ENCODE measurements around the gene PARD6G. TPM values are rescaled to one million over a fixed set of nuclear protein-coding genes. Genes with fewer than 3 reads are reported as not detected.
A peak's percentile ranks its signal among the peaks of the same experiment; 100 is the strongest.
"Not testable (repeated sequence)": the region's sequence is repeated elsewhere in the genome, so short reads cannot be mapped to it uniquely, and the experiment has no call there.

Gene PARD6G
- total RNA-seq, 4 donors from 2014 or later, result 0.40 to 3.3 (median 1.3) TPM

DNA sequence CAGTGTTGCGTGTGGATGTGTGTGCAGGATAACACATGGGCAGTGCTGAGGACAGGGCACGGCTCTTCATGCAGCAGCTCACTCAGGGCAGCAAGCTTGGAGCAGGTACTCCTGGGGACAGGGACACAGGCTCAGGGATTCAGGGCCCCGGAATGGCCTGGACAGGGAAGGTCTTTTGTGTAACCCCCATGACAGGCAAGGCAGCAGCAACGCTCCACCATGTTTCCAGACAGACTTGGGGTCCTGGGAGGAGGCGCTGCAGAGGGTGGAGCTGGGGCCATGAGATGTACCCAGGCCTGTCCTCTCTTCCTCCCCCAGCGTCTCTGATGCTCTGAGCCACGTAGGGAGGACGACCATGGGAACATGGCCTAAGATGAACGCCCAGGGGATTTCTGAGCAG lies 80.0 kb downstream of the PARD6G start:
- Histone ChIP-seq H3K4me1 (peaks cover 0 to 8% (median 0%) of the 10 kb centered on the region in 4 donors), H3K27ac (no peak overlapping the region), H3K9me3 (no peaks in the 10 kb centered on the region), H3K4me3 (no peak overlapping the region), H3K36me3 (no peaks in the 10 kb centered on the region), H3K27me3 (no peaks in the 10 kb centered on the region)
- intact Hi-C loops (cut with DNase I; ENCODE audit: low total_unique reads) (no loop called here), in situ Hi-C loops (cut with MboI; ENCODE audit: low pct_ligation_motif_present in 1 of 4, low pct_unique_long_range_greater_than_20kb in 1 of 4, low sequenced_read_pairs in 3 of 4) (no loop called here)
- no peak for TF ChIP-seq POLR2A (IDR thresholded peaks at IDR 0.05)
- TF ChIP-seq, protein P1, sequence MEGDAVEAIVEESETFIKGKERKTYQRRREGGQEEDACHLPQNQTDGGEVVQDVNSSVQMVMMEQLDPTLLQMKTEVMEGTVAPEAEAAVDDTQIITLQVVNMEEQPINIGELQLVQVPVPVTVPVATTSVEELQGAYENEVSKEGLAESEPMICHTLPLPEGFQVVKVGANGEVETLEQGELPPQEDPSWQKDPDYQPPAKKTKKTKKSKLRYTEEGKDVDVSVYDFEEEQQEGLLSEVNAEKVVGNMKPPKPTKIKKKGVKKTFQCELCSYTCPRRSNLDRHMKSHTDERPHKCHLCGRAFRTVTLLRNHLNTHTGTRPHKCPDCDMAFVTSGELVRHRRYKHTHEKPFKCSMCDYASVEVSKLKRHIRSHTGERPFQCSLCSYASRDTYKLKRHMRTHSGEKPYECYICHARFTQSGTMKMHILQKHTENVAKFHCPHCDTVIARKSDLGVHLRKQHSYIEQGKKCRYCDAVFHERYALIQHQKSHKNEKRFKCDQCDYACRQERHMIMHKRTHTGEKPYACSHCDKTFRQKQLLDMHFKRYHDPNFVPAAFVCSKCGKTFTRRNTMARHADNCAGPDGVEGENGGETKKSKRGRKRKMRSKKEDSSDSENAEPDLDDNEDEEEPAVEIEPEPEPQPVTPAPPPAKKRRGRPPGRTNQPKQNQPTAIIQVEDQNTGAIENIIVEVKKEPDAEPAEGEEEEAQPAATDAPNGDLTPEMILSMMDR (IDR thresholded peaks at IDR 0.05), result no peak
- no peak for TF ChIP-seq EP300 (IDR thresholded peaks at IDR 0.05; ENCODE audit: low read depth)
- TF ChIP-seq POLR2AphosphoS5 (IDR thresholded peaks at IDR 0.05), result no peak
- DNase-seq, result peak; percentile 4
- WGBS, 2 donors (ENCODE audit: low coverage in 1 of 2), result 60 to 88% methylated on average over 1 to 9 of the region's 9 CpGs

DNA sequence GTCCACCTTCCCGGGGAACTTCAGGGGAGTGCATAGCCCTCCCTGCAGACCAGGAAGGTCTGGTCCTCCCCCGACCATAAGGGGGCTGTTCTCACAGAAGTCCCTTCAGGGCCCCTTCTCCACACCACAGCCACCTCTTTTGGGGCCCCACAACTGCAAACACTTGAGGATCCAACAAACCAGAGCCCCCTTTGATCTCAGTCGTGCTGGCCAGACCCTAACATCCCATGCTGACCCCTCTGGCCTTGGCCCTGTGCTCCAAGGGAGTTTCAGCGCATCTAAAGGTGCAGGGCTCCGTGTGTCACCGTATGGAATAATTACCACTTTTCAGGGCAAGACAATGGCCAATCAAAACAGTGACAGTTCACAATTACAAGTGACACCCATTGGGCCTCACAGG lies 80.6 kb downstream of the PARD6G start:
- H3K27me3 ChIP-seq, result no peaks in the 10 kb centered on the region
- H3K36me3 ChIP-seq, result no peaks in the 10 kb centered on the region
- H3K27ac ChIP-seq, result no peak overlapping the region
- TF ChIP-seq EP300 (IDR thresholded peaks at IDR 0.05; ENCODE audit: low read depth) (no peak), POLR2AphosphoS5 (IDR thresholded peaks at IDR 0.05) (no peak), POLR2A (IDR thresholded peaks at IDR 0.05) (no peak)
- TF ChIP-seq, protein P1 (IDR thresholded peaks at IDR 0.05), result no peak
- in situ Hi-C loops (cut with MboI; ENCODE audit: low pct_ligation_motif_present in 1 of 4, low pct_unique_long_range_greater_than_20kb in 1 of 4, low sequenced_read_pairs in 3 of 4) (no loop called here), intact Hi-C loops (cut with DNase I; ENCODE audit: low total_unique reads) (no loop called here)
- no peak overlapping the region for H3K4me3 ChIP-seq
- WGBS, 2 donors (ENCODE audit: low coverage in 1 of 2), result 81% methylated on average over 6 of the region's 6 CpGs; no CpG with 5 or more reads in 1 of the 2 donors
- peak; percentile 2 for DNase-seq
- H3K4me1 ChIP-seq, result peaks cover 0 to 8% (median 0%) of the 10 kb centered on the region in 4 donors
- no peaks in the 10 kb centered on the region for H3K9me3 ChIP-seq

DNA sequence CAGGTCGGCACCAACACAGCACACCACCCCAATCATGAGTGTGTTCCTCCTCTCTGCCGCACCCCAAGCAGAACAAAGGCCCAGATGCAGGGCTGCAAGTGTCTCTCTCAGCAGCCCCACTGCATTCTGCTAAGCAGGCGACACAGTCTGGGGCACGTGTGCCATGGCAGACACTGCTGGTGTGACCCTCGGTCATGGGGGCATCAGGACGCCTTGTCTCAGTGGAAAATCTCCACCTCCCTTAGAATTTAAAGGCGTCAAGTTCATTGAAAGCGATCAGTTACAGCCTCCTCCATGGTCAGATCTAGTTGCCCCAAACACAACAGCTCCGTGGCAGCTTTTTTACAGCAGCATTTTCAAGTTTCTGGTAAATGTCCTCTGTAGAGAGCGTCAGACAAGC lies 81.1 kb downstream of the PARD6G start:
- no peaks in the 10 kb centered on the region for H3K27me3 ChIP-seq
- DNase-seq, result no peak
- no peak overlapping the region for H3K4me3 ChIP-seq
- in situ Hi-C loops (cut with MboI; ENCODE audit: low pct_ligation_motif_present in 1 of 4, low pct_unique_long_range_greater_than_20kb in 1 of 4, low sequenced_read_pairs in 3 of 4) (no loop called here), intact Hi-C loops (cut with DNase I; ENCODE audit: low total_unique reads) (no loop called here)
- no peaks in the 10 kb centered on the region for H3K9me3 ChIP-seq
- H3K4me1 ChIP-seq, result peaks cover 0 to 6% (median 0%) of the 10 kb centered on the region in 4 donors
- no peak for TF ChIP-seq POLR2A (IDR thresholded peaks at IDR 0.05)
- TF ChIP-seq EP300 (IDR thresholded peaks at IDR 0.05; ENCODE audit: low read depth), result no peak
- TF ChIP-seq, protein P1 (IDR thresholded peaks at IDR 0.05), result no peak
- TF ChIP-seq POLR2AphosphoS5 (IDR thresholded peaks at IDR 0.05), result no peak
- H3K36me3 ChIP-seq, result no peaks in the 10 kb centered on the region
- WGBS, 2 donors (ENCODE audit: low coverage in 1 of 2), result 92% methylated on average over 10 of the region's 10 CpGs; no CpG with 5 or more reads in 1 of the 2 donors
- no peak overlapping the region for H3K27ac ChIP-seq

DNA sequence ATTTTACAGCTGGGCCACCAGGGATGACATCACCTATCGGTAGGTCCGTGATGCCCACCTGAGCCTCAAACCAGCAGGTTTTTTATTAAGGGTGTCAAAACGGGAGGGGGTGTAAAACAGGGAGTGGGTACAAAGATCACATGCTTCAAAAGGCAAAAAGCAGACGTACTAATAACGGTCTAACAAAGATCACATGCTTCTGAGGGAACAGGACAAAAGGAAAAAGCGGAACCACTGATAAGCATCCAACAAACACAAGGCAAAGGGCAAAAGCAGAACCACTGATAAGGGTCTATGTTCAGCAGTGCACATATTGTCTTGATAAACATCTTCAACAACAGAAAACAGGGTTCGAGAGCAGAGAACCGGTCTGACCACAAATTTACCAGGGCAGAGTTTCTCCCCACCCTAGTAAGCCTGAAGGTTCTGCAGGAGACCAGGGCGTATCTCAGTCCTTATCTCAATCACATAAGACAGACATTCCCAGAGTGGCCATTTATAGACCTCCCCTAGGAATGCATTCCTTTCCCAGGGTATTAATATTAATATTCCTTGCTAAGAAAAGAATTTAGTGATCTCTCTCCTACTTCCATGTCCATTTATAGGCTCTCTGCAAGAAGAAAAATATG lies 82.5 kb downstream of the PARD6G start:
- 85 to 89% methylated on average over 9 of the region's 9 CpGs for WGBS, 2 donors (ENCODE audit: low coverage in 1 of 2)

DNA sequence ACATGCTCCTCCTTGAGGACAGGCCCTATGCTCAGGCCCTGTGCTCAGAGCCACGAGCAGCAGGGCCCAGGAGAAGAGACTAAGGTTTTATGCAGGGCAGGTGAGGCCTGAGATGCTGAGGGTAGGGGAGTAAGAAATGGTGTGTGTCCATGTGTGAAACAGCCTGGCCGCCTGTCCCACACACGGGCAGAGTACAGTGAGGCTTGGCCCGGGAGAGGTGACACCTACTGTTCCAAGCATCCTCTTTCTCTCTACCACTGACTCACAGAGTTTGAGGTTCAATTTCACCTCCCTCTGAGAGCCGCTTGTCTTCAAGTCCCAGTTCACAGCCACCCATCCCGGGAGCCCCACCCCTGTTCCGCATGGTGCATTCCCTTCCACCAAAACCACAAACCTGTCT lies 84.1 kb downstream of the PARD6G start:
- DNase-seq, result no peak
- in situ Hi-C loops (cut with MboI; ENCODE audit: low pct_ligation_motif_present in 1 of 4, low pct_unique_long_range_greater_than_20kb in 1 of 4, low sequenced_read_pairs in 3 of 4), result no loop called here
- H3K27ac ChIP-seq, result no peak overlapping the region
- no peak overlapping the region for H3K4me3 ChIP-seq
- H3K27me3 ChIP-seq, result no peaks in the 10 kb centered on the region
- WGBS, 2 donors (ENCODE audit: low coverage in 1 of 2), result 90% methylated on average over 7 of the region's 7 CpGs; no CpG with 5 or more reads in 1 of the 2 donors
- H3K36me3 ChIP-seq, result no peaks in the 10 kb centered on the region
- TF ChIP-seq, protein P1 (IDR thresholded peaks at IDR 0.05), result no peak
- TF ChIP-seq POLR2A (IDR thresholded peaks at IDR 0.05) (no peak), EP300 (IDR thresholded peaks at IDR 0.05; ENCODE audit: low read depth) (no peak), POLR2AphosphoS5 (IDR thresholded peaks at IDR 0.05) (no peak)
- no peaks in the 10 kb centered on the region for H3K4me1 ChIP-seq
- intact Hi-C loops (cut with DNase I; ENCODE audit: low total_unique reads), result no loop called here
- H3K9me3 ChIP-seq, result no peaks in the 10 kb centered on the region

More for the DNA sequence above, 82.5 kb downstream of the PARD6G start:
- in situ Hi-C loops (cut with MboI; ENCODE audit: low pct_ligation_motif_present in 1 of 4, low pct_unique_long_range_greater_than_20kb in 1 of 4, low sequenced_read_pairs in 3 of 4); H3K27ac ChIP-seq; H3K36me3 ChIP-seq; H3K4me1 ChIP-seq; H3K9me3 ChIP-seq; H3K27me3 ChIP-seq; intact Hi-C loops (cut with DNase I; ENCODE audit: low total_unique reads); H3K4me3 ChIP-seq; DNase-seq: not testable (repeated sequence)
